ENCODE results near the gene NCKAP5.
"Not testable (repeated sequence)": the region's sequence is repeated elsewhere in the genome, so short reads cannot be mapped to it uniquely, and the experiment has no call there.

NCKAP5 gene

DNA sequence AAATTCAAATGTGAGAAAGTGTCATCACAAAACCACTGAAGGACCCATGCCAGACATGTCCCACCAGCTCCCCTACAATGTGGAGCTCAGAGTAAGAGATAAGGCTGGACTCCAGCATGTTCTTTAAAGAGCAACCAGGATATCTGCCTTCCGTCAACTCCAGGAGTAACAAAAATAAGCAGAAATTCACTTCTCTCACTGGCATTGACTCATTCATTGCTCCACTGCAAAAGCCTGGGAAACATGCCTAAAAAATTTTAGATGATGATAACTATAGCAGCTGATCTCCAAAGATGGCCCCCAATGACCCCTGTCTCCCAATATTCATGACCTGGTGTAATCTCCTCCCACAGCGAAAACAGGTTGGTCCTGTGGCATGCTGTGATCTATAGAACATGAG, 314.5 kb downstream of the NCKAP5 start:
- no peak for DNase-seq

DNA sequence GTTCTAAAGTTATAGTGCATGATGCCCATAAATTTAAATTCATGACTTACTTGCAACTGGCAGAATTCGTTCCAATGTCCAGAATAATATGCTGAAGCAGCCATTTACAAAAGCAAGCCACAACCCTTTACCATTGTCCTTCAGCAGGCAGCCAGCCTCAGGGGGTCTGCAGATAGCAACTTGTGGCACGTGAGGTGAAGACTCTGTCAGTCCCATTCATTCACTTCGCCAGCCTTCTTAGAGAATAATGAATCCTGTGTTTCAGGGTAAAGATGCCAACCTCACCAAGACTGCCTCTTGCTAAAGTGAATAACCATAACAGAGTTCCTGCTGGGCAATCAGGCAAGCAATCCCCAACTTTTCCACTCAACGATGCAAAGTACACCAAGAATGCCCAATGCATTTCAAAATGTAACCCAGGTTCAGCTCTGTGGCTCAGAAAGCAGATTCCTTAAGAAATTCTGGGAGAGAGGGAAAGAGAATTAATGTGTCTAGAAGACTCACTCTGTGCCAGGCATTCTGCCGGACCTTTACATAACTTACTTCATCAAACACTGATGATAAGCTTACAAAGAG, 315.4 kb downstream of the NCKAP5 start:
- no peak for DNase-seq

DNA sequence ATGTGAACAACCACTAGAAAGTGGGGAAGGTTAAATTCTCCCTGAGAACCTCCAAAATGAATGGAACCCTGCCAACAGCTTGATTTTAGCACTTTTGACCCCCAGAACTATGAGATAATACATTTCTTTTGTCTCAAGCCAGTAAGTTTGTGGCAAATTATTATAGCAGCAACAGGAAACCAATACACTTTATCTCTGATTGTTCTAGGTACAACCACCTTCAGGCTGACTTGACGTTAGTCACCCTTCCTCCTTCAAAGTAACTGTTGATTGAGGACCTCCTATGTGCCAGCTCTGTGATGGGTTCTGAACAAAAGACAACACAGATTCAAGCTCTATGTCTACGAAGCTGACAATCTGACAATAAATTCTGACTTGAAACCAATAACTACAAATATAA, 318.9 kb downstream of the NCKAP5 start:
- DNase-seq, result no peak

DNA sequence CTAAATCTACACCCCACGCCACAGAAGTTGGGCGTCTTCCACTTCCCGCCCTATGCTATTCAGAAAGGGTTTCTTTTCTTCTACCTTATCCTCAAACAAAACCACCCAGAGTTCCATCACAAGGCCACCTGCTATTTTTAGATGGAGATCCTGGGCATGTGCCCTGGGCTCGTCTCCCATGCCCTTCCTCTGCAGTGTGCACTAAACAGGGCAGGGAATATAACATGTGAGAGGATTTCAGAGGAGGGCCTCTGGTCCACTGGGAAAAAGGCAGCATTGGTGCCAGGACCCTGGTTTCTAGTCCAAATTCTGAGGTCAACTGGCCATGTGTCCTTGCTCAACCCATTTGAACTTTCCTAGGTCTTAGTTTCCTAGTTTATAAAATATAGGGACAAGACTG, 320.0 kb downstream of the NCKAP5 start:
- DNase-seq, result no peak

DNA sequence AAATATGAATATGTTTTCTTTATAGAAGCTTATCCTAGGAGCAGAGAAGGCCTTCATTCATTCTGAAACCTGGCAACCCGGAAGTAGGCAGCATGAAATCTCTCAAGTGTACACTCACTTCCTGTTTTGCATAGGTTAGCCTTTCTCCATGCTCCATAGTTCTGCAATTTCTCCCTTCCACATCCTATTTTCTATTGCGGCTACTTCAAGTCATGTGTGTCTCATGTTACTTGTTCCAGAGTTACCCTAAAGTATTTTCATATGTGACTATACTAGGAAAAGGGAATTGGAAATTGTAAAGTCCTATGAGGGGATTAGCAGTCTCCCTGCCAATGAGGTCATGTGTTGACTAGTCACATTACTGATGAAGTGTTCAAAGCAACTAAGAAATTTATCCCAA, 320.6 kb downstream of the NCKAP5 start:
- no peak for DNase-seq

DNA sequence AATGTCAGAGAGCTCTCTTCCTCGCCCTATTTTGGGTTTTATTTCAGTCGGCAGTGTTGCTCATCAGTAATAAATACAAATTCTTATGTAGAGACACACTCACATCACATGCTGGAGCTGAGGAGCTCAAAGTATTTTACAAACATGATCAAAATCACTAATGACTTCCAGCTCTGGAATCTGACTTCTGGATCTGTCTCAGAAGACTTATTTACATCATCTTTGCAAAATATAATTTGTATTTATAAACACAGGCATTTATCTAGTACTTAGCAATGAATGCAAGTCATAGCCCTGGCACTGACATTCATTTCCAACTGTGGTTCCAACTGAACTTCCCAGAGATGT, 327.1 kb downstream of the NCKAP5 start:
- no peak for DNase-seq

DNA sequence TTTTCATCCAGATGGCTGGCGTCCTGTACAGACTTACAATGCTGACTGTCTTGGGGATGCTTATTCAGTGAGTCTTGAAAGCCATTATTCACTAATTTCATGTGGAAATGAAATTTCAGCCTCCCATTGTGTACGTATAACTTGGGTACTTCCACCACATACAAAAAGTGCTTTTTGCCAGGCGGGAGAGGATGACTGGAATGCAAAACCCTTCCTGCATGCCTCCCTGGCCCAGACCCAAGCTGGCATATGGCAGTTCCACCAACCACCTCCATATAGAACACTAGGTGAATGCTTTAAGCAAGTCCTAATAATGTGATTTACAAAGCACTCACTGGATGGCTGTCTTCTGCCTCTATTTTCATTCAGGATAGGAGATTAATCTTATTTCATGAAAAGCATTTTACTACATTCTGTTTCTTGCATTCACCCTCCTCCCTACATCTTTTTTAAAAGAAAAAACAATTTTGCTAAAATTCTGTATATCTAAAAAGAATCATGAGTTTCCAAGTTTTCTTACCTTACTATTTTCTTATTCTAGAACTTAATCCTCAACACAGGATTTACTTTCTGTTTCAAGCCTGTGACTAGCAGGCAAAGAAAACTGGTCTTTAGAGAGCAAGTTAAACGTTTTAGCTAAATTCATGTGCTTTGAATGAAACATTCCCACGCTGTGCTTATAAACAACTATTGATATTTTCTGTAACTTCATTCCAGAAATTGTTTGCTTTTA, 327.6 kb downstream of the NCKAP5 start:
- DNase-seq, result no peak

DNA sequence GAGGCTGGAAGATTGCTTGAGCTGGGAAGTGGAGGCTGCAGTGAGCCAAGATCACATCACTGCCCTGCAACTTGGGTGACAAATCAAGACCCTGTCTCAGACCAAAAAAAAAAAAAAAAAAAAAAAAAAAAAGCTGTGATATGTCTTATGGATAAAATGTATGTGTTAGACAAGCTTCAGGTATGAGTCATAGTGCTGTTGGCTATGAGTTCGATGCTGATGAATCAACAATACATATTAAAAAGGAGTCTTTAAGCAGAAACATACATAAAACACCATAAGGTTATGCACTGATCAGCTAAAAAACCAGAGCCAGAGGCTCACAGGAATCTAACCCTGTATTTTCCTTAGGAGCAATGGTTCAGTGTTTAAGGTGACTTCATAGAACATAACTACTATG, 332.3 kb downstream of the NCKAP5 start:
- DNase-seq, result no peak

DNA sequence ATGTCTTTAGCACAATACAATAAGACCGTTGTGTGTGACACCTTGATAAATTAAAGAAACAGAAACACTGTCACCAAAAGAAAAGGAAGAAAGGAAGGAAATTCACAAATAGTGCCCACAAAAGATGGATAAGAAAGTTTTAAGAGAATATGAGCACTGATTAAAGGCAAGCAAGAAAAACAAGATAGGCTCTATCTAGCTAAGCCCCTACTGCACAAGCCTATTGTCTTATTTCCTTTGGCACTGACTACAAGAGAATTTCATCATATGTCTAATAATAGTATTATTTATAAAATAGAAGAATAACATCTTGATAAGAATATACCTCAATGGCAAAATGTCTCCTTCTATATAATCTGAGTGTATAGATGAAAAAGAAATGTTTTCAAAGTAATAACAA, 335.7 kb downstream of the NCKAP5 start:
- no peak for DNase-seq

DNA sequence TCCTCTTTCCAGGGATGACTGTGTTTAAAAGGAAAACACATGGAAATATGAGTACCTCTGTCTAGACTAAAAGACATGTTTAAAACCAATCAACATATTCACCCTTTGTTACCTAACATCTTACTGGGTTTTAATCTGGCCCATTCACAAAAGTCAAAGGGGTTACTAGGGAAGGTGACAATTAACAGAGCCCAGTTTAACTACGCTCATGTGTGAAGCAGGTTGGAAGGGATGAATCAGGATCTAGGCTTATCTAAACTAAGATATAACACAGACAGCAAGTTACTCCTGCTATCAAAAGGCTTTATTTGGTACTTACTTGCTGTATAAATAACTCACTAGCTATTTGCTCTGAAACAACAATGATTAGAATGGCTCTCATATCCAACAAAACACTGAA, 337.0 kb downstream of the NCKAP5 start:
- DNase-seq, result no peak

DNA sequence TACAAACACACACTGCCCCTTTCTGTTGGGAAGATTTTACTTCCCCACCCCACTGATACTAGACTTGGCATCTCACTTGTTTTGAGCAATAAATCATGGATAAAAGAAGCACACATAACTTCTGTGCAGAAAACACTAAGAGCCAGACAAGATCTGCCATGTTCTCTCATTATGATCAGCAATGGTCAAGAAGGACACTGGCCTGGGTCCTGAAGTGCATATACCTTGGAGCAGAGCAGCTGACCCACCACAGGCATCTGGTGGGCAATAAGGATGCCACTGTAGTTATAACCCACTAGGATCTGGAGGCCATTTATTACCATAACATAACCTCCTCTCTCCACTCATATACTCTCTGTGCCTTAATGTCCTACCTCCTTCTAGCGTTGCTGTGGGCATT, 338.3 kb downstream of the NCKAP5 start:
- no peak for DNase-seq

DNA sequence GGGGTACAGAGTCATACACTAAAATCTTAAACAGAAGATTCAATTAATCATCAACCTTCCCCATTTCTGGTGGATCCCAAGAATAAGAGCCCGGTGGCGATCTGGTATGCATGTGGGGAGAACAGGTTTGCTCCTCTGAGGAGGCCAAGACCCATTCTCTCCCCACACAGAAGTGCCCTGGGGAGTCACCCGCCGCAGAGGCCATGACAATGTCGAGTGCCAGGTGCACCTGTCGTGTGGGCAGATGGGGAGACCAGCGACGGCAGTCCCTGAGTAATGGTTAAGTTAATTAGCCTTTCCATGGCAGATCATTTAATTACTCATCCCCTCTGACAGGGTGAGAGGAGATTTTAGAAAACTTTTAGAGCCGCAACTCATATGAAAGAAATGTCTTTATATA, 345.0 kb downstream of the NCKAP5 start:
- no peak for DNase-seq

DNA sequence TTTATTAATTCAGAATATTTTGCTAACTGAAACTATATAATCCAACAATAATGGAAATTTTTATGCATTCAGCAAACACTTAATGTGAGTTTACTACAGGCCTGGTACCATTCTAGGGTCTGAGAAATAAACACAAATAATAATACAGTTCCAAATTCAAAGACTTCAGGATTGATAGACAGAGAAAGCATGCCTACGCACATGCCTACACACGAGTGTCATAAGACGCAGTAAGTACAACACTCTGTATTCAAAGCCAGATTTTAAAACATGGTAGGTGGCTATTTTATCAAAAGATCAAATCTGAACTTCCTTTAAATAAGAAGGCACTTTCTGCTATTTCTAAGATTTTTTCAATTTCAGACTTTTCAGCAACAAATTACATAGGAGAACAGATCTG, 346.9 kb downstream of the NCKAP5 start:
- no peak for DNase-seq

DNA sequence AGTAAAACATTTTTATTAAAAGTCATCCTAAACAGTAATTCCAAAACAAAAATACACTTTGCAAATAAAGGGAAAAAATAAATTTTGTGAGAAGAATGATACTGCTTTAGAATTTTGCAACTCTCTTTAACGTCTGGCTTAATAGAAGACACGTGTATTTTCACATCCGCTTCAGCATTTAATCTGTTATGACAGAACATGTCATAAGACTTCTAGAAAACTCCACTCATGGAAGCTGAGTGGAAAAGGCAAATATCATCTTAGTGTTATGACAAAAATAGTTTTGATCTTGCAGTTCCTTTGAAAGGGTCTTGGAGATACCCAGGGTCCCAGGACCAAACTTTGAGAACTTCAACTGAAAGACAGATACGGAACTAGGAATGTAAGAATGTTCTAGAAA, 350.1 kb downstream of the NCKAP5 start:
- no peak for DNase-seq

DNA sequence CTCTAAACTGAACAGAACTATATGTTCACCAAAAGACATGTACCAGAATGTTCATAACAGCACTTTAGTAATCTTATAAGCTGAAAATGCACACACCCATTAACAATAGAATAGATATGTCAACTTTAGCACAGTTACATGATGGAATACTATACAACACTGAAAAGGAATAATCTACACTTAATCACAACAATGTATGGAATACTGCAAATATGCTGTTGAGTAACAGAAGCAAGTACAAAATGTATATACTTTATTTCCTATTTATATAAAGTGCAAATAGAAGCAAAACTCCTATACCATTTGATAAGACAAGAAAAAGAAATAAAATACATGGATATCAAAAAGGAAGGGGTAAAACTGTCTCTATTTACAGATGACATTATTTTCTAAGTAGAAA, 352.8 kb downstream of the NCKAP5 start:
- no peak for DNase-seq

DNA sequence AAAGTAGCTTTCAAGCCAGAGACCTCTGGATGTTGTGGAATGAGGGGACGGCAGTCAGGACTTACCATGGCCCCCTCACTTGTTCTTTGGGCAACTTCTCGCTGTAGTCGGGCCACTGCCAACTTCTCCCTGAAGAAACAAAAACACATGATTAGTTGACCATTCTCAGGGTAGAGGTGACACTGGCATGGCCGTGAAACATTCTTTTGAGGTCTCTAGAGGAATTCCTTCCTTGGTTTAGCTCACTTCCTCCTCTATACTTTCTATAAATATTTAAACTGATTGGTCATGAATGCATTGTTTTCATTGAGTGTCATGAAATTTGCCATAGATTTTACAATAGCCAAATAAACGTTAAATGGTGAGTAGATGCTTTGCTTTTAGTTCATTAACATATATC, 354.6 kb downstream of the NCKAP5 start:
- no peak for DNase-seq

DNA sequence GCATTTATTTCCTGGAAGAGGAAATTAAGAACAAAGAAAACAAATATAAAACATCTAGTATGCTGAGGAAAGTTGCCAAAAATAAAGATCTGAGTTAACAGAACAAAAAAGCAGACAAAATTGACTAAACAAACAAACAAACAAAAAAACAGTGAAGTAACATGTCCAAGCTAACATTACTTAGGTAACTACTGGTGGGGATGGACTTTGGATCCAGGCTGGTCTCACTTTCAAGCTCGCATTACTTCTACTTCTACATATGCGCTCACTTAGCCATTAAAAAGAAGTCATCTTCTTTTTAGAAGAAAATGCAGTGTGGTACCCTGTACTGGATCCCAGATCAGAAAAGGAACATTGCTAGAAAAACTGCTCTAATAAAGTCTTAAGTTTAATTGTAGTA, 358.9 kb downstream of the NCKAP5 start:
- no peak for DNase-seq

DNA sequence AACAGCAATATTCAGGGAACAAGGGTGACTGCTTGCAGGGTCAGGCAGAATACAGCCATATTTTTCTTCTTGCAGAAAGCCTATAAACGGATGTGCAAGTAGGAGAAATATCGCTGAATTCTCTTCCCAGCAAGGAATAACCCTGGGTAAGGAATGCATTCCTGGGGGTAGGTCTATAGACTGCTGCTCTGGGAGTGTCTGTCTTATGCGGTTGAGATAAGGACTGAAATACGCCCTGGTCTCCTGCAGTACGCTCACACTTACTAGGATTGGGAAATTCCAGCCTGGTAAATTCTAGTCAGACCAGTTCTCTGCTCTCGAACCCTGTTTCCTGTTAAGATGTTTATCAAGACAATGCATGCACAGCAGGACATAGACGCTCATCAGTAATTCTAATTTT, 361.6 kb downstream of the NCKAP5 start:
- not testable (repeated sequence) for DNase-seq

DNA sequence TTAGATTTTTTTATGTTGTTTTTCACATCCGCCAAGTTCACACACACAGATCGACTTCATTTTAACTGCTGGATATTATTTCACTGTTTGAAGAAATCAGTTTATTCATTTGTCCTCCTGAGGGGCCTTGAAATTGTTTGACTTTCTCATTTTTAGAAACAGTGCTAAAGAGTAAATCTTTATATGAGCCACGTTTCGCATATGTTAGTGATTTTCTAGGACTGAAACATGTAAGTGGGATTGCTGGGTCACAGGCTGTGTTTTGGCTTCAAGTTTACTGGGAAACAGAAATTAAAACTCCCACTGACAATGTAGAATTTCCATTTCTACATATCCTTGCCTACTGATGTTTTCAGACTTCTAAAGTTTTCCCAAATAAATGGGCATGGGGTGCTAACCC, 363.8 kb downstream of the NCKAP5 start:
- no peak for DNase-seq

DNA sequence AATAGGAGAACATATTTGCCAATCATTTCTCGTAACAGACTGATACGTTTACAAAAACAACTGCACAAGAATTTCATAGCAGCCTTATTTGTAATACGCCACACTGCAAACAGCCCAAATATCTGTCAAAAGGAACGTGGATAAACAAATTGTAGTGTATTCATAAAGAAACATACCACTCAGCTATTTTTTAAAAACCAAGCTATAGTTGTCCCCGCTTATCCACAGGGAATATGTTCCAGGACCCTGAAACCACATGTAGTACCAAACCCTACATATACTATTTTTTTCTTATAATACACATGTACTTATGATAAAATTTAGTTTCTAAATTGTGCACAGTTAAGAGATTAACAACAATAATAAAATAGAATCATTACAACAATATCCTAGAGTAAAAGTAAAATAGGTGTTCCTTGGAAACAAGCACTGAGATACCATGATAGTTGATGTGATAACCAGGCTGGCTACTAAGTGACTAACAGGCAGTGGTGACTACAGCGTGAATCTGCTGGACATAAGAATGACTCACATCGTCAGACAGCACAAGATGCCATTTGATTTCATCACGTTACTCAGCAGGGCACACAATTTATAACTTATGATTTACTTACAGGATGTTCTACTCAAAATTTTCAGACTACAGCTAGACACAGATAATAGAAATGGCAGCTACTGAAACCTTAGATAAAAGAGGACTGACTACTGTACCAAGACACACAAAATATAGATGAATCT, 367.4 kb downstream of the NCKAP5 start:
- no peak for DNase-seq

DNA sequence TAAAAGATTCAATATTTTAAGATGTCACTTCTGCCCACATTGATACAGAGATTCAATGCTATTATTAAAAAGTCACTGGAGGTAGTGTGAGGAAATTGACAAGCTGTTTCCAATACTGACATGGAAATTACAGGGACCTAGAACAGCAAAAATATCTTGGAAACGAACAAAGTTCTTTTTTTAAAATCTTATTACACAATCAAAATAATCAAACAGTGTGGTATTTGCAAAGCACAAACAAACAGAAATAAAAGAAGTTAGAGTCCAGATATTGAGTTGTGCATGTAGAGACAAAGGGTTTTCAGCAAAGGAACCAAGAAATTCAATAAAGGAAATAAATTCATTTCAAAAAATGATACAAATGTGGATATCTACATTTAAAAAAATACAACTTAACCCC, 369.6 kb downstream of the NCKAP5 start:
- no peak for DNase-seq

DNA sequence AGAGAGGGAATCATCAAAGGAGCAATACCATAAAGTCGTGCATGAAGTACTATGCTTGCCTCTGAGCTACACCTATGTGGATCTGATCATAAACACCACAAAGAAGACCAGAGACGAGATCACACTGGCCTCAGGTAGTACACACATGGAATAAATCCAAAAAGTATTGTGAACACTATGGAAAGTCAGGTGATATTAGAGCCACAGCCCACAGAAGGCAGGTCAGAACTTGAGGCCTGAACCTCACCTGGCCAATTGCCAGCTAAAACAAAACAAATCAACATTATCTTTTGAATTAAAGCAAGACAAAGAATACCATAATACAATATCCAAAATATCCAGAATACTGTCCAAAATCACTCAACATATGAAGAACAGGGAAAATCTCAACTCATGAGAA, 371.1 kb downstream of the NCKAP5 start:
- DNase-seq, result no peak

DNA sequence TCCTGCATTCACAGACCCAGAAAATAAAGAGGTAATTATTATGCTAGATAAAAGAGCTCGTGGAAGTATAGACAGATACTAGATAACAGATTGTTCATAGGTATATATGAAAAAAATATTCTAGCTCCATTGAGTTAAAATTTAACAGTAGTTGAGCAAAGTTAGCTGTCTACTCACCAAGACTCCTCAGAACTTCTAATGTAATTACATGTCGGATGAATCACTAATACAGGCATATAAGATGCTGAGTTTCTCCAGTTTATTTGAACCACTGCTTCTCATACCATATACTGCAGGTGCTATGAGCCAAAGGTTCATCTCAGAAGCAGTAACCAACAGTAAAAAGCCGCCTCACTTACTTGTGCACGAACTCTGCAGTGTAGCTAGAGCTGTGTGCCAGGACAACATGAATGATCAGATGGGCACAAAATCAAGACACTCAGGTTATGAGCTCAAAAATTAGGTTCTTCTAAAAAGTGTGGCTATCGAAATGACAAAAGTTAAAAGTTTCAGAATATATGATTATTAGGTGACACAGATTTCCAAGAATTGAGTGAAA, 373.4 kb downstream of the NCKAP5 start:
- DNase-seq, result no peak

DNA sequence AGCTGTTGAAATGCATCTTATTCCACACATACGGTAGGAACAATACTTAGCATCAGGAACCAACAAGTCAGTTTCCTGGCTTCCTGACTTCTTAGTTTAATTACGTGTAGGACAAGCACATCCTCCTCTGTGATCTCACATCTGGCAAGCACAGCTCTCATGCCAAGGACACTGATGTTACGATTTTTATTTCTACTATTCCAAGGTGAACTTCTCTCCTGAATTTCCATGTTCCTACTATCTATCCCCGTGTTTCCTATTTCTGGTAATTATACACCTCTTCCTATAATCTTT, 374.0 kb downstream of the NCKAP5 start:
- no peak for DNase-seq
